Measurements from ENCODE around the gene PEPD. TPM values are rescaled to one million over a fixed set of nuclear protein-coding genes. Genes with fewer than 3 reads are reported as not detected.

Gene PEPD
- total and polyA plus RNA-seq, 2 donors (not counting 3 experiments of a cell fraction or from before 2014, with no cell fraction given): 73.7 to 126 TPM

DNA sequence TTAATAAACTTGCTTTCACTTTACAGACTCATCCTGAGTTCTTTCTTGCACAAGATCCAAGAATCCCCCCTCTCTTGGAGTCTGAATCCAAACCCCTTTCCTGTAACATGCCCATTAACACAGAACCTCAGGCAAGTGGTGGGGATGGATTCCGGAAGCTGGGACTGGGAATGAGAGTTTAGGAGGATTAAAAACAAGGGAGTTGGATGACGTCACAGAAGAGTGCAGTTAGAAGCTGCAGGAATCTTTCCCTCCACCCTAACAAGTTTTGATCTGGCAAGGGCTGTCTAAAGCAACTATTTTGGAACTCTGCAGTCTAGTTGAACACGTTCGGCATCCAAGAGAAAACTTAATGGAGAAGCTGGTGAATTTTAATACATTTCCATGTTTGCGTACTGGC lies 48.2 kb upstream of the PEPD start:
- DNase-seq (ENCODE audit: low read depth, low spot score) (no peak), FAIRE-seq (no peak)
- H2AFZ ChIP-seq (ENCODE audit: low read depth, low read length): no peak overlapping the region
- H4K20me1 ChIP-seq (replicated peaks; ENCODE audit: control insufficient read depth, extremely low read depth, insufficient read depth, low read length): no peaks in the 10 kb centered on the region
- dilution Hi-C loops (cut with MboI; ENCODE audit: extremely low pct_ligation_motif_present, low sequenced_read_pairs) (no loop called here), intact Hi-C loops (cut with micrococcal nuclease) (no loop called here)
- TF ChIP-seq EZH2 (IDR thresholded peaks at IDR 0.05; ENCODE audit: borderline replicate concordance, low read depth, low read length, severe bottlenecking): no peak
- no peak for TF ChIP-seq POLR2A (IDR thresholded peaks at IDR 0.05; ENCODE audit: low read depth, low read length)
- no peak for TF ChIP-seq GATA2 (IDR thresholded peaks at IDR 0.05; ENCODE audit: insufficient read depth, insufficient read length, low read depth, low read length)
- no peak overlapping the region for H3K27ac ChIP-seq (ENCODE audit: insufficient read depth, low read depth, low read length)
- H3K9me1 ChIP-seq (replicated peaks; ENCODE audit: control insufficient read depth, extremely low read depth, insufficient read depth, low read length): no peaks in the 10 kb centered on the region
- no peaks in the 10 kb centered on the region for H3K36me3 ChIP-seq (ENCODE audit: control insufficient read depth in 2 of 2, extremely low read depth in 1 of 2, insufficient read depth in 2 of 2, low read length in 2 of 2)
- H3K4me3 ChIP-seq (replicated peaks in 1 of 3; ENCODE audit: insufficient read depth in 1 of 3, low read depth in 1 of 3, low read length in 3 of 3): no peak overlapping the region
- BruUV-seq (replicated peaks): no TSS peak
- no peaks in the 10 kb centered on the region for H3K4me1 ChIP-seq (ENCODE audit: control insufficient read depth, extremely low read depth, insufficient read depth, low read length)
- H3K9me3 ChIP-seq (replicated peaks; ENCODE audit: control insufficient read depth, insufficient read depth, low read length): no peaks in the 10 kb centered on the region
- ChIA-PET CTCF (no interaction called here), POLR2A (no interaction called here)
- H3K9ac ChIP-seq (replicated peaks; ENCODE audit: extremely low read depth, insufficient read depth, low read length): no peak overlapping the region
- no peaks in the 10 kb centered on the region for H3K27me3 ChIP-seq (ENCODE audit: control insufficient read depth in 2 of 2, insufficient read depth in 2 of 2, low read length in 2 of 2)
- no peaks in the 10 kb centered on the region for H3K79me2 ChIP-seq (ENCODE audit: control insufficient read depth, insufficient read depth, low read length)
- H3K4me2 ChIP-seq (ENCODE audit: insufficient read depth, low read length): no peak overlapping the region

DNA sequence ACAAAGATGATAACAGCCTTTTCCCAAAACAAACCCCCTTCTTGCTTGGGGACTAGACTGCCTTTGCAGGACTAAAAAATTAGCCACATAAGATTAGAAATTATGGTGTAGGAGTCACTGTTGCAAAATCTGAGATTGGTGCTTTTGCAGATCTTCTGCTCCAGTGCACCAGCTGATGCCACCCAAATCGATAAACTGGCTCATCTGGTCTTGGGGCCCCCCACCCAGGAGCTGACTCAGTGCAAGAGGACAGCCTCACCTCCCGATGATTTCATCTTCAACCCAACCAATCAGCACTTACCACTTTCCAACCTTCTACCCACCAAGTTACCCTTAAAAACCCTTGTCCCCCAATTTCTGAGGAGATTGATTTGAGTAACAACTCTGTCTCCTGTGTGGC lies 47.1 kb upstream of the PEPD start:
- H3K4me1 ChIP-seq (ENCODE audit: control insufficient read depth, extremely low read depth, insufficient read depth, low read length): no peaks in the 10 kb centered on the region
- H3K9ac ChIP-seq (replicated peaks; ENCODE audit: extremely low read depth, insufficient read depth, low read length): no peak overlapping the region
- no peak overlapping the region for H3K4me3 ChIP-seq (replicated peaks in 1 of 3; ENCODE audit: insufficient read depth in 1 of 3, low read depth in 1 of 3, low read length in 3 of 3)
- POLR2A ChIA-PET: no interaction called here
- H4K20me1 ChIP-seq (replicated peaks; ENCODE audit: control insufficient read depth, extremely low read depth, insufficient read depth, low read length): no peaks in the 10 kb centered on the region
- no peaks in the 10 kb centered on the region for H3K79me2 ChIP-seq (ENCODE audit: control insufficient read depth, insufficient read depth, low read length)
- FAIRE-seq (no peak), DNase-seq (ENCODE audit: low read depth, low spot score) (no peak)
- intact Hi-C loops (cut with micrococcal nuclease): no loop called here
- CTCF ChIA-PET: no interaction called here
- H3K27ac ChIP-seq (ENCODE audit: insufficient read depth, low read depth, low read length): no peak overlapping the region
- no peak overlapping the region for H2AFZ ChIP-seq (ENCODE audit: low read depth, low read length)
- H3K4me2 ChIP-seq (ENCODE audit: insufficient read depth, low read length): no peak overlapping the region
- TF ChIP-seq MYC (IDR thresholded peaks at IDR 0.05; ENCODE audit: low read depth, low read length): no peak
- no peak for TF ChIP-seq FOS (IDR thresholded peaks at IDR 0.05; ENCODE audit: borderline replicate concordance, insufficient read depth, low read length)
- TF ChIP-seq, protein P1, sequence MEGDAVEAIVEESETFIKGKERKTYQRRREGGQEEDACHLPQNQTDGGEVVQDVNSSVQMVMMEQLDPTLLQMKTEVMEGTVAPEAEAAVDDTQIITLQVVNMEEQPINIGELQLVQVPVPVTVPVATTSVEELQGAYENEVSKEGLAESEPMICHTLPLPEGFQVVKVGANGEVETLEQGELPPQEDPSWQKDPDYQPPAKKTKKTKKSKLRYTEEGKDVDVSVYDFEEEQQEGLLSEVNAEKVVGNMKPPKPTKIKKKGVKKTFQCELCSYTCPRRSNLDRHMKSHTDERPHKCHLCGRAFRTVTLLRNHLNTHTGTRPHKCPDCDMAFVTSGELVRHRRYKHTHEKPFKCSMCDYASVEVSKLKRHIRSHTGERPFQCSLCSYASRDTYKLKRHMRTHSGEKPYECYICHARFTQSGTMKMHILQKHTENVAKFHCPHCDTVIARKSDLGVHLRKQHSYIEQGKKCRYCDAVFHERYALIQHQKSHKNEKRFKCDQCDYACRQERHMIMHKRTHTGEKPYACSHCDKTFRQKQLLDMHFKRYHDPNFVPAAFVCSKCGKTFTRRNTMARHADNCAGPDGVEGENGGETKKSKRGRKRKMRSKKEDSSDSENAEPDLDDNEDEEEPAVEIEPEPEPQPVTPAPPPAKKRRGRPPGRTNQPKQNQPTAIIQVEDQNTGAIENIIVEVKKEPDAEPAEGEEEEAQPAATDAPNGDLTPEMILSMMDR (IDR thresholded peaks at IDR 0.05; ENCODE audit: extremely low read depth in 1 of 2, insufficient read depth in 1 of 2, low read depth in 1 of 2, low read length in 2 of 2): no peak
- no peak for TF ChIP-seq GATA2 (IDR thresholded peaks at IDR 0.05; ENCODE audit: insufficient read depth, insufficient read length, low read depth, low read length)
- TF ChIP-seq POLR2A (IDR thresholded peaks at IDR 0.05; ENCODE audit: low read depth, low read length): no peak
- TF ChIP-seq POLR2AphosphoS5 (IDR thresholded peaks at IDR 0.05; ENCODE audit: insufficient read depth, low read depth, low read length): no peak
- TF ChIP-seq, protein P2, sequence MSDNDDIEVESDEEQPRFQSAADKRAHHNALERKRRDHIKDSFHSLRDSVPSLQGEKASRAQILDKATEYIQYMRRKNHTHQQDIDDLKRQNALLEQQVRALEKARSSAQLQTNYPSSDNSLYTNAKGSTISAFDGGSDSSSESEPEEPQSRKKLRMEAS (IDR thresholded peaks at IDR 0.05; ENCODE audit: insufficient read depth, insufficient read length): no peak
- TF ChIP-seq EZH2 (IDR thresholded peaks at IDR 0.05; ENCODE audit: borderline replicate concordance, low read depth, low read length, severe bottlenecking): no peak
- no peak for TF ChIP-seq JUN (IDR thresholded peaks at IDR 0.05; ENCODE audit: borderline replicate concordance, insufficient read depth, insufficient read length, low read depth)
- dilution Hi-C loops (cut with MboI; ENCODE audit: extremely low pct_ligation_motif_present, low sequenced_read_pairs): no loop called here
- BruUV-seq (replicated peaks): no TSS peak
- no peaks in the 10 kb centered on the region for H3K36me3 ChIP-seq (ENCODE audit: control insufficient read depth in 2 of 2, extremely low read depth in 1 of 2, insufficient read depth in 2 of 2, low read length in 2 of 2)
- H3K27me3 ChIP-seq (ENCODE audit: control insufficient read depth in 2 of 2, insufficient read depth in 2 of 2, low read length in 2 of 2): no peaks in the 10 kb centered on the region
- no peaks in the 10 kb centered on the region for H3K9me3 ChIP-seq (replicated peaks; ENCODE audit: control insufficient read depth, insufficient read depth, low read length)
- H3K9me1 ChIP-seq (replicated peaks; ENCODE audit: control insufficient read depth, extremely low read depth, insufficient read depth, low read length): no peaks in the 10 kb centered on the region
